Epithelial cell of proximal tubule (primary cell): ENCODE measurements around the gene ABCC2. TPM values are rescaled to one million over a fixed set of nuclear protein-coding genes. Genes with fewer than 3 reads are reported as not detected.
"Not testable (repeated sequence)": the region's sequence is repeated elsewhere in the genome, so short reads cannot be mapped to it uniquely, and the experiment has no call there.

Experiments
- DNase-seq: peaks from one replicate; pipeline ENCODE4 v3.0.0-alpha.2; 2011; ENCODE audit warnings: low read depth
- H3K4me3 ChIP-seq: 2 replicates; pipeline ENCODE4 v1.5.1; 2011; ENCODE audit warnings: low read depth, mild to moderate bottlenecking, low read length
- total RNA-seq: library from RNA; depleted of rRNA; stranded (reverse); fragments of >200 nt; gene quantifications from 2 replicates; pipeline ENCODE4 v1.2.3, GENCODE V29; 2015
- TF ChIP-seq, protein P1 (sequence below): conservative IDR thresholded peaks from 2 replicates; pipeline ENCODE4 v1.5.1; 2012; ENCODE audit warnings: low read depth, mild to moderate bottlenecking, low read length

The ABCC2 gene
- total RNA-seq, 1 donor from 2014 or later = 0.17 TPM

DNA sequence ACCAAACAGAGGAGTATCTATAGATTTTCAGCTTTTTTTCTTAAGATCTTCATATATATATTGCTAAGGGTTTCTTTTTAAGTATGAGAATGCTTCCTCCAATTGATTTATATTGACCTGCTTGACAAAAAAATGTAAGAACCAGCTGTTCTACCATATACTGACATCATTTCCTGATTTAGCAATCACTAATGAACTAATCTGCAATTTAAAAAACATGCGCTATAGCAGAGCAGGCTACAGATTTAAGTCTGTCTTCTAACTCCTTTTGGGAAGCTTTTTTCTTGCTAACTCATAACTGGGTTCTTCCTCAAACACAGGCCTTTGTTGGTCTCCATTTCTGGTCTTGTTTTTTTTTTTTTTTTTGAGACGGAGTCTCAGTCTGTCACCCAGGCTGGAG lies 33.2 kb downstream of the ABCC2 start:
- no peak overlapping the region for H3K4me3 ChIP-seq
- TF ChIP-seq, protein P1, sequence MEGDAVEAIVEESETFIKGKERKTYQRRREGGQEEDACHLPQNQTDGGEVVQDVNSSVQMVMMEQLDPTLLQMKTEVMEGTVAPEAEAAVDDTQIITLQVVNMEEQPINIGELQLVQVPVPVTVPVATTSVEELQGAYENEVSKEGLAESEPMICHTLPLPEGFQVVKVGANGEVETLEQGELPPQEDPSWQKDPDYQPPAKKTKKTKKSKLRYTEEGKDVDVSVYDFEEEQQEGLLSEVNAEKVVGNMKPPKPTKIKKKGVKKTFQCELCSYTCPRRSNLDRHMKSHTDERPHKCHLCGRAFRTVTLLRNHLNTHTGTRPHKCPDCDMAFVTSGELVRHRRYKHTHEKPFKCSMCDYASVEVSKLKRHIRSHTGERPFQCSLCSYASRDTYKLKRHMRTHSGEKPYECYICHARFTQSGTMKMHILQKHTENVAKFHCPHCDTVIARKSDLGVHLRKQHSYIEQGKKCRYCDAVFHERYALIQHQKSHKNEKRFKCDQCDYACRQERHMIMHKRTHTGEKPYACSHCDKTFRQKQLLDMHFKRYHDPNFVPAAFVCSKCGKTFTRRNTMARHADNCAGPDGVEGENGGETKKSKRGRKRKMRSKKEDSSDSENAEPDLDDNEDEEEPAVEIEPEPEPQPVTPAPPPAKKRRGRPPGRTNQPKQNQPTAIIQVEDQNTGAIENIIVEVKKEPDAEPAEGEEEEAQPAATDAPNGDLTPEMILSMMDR = no peak
- no peak for DNase-seq

DNA sequence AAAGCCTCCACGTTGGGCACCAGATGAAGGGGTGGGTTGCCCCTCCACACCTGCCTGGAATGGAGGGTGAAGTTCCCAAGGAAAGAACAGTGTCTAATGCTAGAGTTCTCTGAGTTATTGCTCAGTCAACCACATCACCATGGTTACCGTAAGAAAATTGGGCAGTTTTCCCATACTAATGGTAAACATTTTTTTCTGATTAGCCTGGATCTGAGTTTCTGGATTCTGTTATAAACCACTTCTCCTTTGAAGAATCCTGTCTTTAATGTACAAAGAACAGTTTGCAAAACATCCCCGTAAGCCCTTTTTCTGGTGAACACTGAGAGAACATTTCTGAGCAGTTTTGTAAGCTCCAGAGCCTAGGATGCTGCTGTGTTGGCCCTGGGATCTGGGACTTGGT lies 45.5 kb downstream of the ABCC2 start:
- TF ChIP-seq, protein P1 = no peak
- H3K4me3 ChIP-seq = no peak overlapping the region
- no peak for DNase-seq

DNA sequence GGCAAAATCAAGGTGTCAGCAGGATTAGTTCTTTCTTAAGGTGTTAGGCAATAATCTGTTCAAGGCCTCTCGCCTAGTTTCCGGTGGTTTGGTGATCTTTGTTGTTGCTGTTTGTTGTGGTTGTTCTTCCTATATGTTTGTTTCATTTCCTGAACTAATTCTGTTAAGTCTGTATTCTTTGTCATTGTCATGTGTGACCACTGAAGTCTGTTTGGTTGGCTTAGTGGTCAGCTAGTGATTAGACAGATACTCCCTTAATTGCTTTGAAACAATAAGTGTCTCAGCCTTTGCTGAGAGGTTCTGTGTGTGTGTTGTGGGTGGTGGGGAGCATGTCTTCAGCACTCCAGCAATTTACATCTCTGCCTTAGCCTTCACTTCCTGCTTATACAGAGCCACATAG lies 46.0 kb downstream of the ABCC2 start:
- TF ChIP-seq, protein P1 = no peak
- no peak overlapping the region for H3K4me3 ChIP-seq
- no peak for DNase-seq

DNA sequence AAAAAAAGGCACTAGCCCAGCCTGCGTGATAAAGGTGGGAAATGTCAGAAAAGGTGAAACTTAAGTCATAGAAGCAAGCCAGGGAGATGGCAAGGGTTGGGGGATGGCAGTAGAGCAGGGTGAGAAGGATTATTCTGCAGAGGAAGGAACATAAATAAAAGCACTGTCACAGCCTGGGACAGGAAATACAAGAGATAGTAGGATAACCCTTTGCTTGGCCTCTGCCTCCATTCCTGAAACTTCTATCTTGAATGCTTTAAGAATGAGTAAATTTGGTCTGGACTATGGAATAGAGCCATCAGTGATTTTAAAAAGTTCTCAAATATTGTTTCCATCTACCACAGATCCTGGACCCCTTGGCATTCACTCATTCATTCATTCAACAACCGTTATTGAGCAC lies 50.0 kb downstream of the ABCC2 start:
- TF ChIP-seq, protein P1 = no peak
- DNase-seq = no peak
- H3K4me3 ChIP-seq = no peak overlapping the region

DNA sequence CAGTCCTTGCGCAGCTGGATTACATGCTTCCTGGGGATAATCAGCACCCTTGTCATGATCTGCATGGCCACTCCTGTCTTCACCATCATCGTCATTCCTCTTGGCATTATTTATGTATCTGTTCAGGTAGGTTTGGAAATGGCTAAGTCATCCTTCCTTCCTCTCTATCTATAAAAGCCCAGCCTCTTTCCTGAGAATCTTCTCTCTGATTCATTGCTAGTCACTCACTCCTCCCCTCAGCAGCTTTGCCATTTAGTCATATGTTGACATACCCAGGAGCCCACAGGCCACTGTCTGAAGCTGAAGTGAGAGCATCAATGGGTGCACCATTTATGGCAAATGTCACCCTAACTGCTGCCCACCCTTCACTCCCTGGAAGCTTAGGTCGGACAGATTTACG lies 52.0 kb downstream of the ABCC2 start:
- DNase-seq = no peak
- TF ChIP-seq, protein P1 = no peak
- H3K4me3 ChIP-seq = no peak overlapping the region

DNA sequence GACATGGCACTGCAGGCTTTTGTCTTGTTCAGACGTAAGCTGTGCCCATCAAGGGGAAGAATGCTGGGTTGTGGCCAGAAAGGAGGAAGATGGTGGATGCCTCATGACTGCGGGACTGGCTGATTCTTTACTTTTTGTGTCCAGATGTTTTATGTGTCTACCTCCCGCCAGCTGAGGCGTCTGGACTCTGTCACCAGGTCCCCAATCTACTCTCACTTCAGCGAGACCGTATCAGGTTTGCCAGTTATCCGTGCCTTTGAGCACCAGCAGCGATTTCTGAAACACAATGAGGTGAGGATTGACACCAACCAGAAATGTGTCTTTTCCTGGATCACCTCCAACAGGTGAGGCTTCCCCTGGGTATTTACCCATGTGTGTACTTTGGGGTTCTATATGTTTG lies 53.5 kb downstream of the ABCC2 start:
- no peak overlapping the region for H3K4me3 ChIP-seq
- DNase-seq = no peak
- TF ChIP-seq, protein P1 = no peak

DNA sequence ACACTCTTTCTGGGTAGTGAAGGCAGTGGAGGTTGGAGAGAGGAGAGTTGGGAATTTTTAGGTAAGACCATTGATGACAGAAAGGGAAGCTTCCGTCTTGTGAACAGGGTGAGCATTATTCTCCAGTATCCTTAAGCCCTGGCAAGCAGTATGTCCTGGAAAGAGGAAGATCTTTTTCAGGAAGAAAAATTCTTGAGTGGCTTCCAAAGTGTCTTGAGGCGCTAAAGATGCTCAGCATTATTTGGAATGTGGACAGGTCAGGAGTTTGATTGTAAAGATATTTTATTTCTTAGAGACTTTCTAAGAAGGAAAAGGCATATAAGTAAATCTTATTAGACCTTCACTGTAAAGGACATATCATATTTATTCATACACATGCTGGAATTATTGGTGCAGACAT lies 54.3 kb downstream of the ABCC2 start:
- H3K4me3 ChIP-seq = no peak overlapping the region
- TF ChIP-seq, protein P1 = no peak
- no peak for DNase-seq

DNA sequence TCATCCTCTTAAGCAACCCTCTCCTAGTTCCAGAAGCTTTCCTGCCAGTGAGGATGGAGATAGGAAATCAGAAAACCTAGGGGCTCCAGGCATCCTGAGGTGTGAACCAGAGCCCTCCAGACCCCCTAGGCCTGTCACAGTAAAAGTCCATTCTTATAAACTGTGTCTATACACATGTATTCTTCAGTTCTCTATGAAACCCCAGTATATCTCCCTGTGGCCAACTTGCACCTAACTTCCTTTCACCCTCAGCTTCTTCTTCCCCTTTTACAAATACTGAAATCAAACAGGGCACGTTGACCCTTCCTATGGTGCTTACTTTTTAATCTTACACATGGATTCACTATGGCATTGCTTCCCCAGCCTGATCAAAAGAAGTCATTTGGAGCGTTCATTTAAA lies 58.4 kb downstream of the ABCC2 start:
- not testable (repeated sequence) for H3K4me3 ChIP-seq

More for the DNA sequence above, 58.4 kb downstream of the ABCC2 start:
- not testable (repeated sequence) for DNase-seq
